GM21528 (cell line): ENCODE measurements around the gene NTRK2.
A peak's percentile ranks its signal among the peaks of the same experiment; 100 is the strongest.

Experiments used
- ATAC-seq: cut with Tn5 transposase; IDR thresholded peaks from one replicate; pipeline ENCODE4 v1.9.1; 2021; ENCODE audit warnings: mild to moderate bottlenecking, moderate library complexity; ENCODE audit not compliant: unreplicated experiment, low FRiP score

NTRK2 gene

GRCh38 chr9:84681516-84682285 lies 12.2 kb downstream of the NTRK2 start:
- no peak for ATAC-seq

- ATAC-seq, result no peak
Measured at GRCh38 chr9:84686068-84686467, 16.5 kb downstream of the NTRK2 start.

- ATAC-seq, result no peak
Measured at GRCh38 chr9:84688956-84689355, 19.4 kb downstream of the NTRK2 start.

GRCh38 chr9:84691634-84692033 lies 22.1 kb downstream of the NTRK2 start:
- no peak for ATAC-seq

- ATAC-seq, result peak; percentile 86
Measured at GRCh38 chr9:84694248-84694647, 24.7 kb downstream of the NTRK2 start.

GRCh38 chr9:84697042-84697441 lies 27.5 kb downstream of the NTRK2 start:
- ATAC-seq, result no peak

- ATAC-seq, result no peak
Measured at GRCh38 chr9:84697509-84698114, 28.1 kb downstream of the NTRK2 start.

GRCh38 chr9:84698323-84698722 lies 28.8 kb downstream of the NTRK2 start:
- ATAC-seq, result no peak

GRCh38 chr9:84699984-84700383 lies 30.5 kb downstream of the NTRK2 start:
- ATAC-seq, result no peak

GRCh38 chr9:84701801-84702200 lies 32.3 kb downstream of the NTRK2 start:
- ATAC-seq, result peak; percentile 89

GRCh38 chr9:84702471-84702870 lies 32.9 kb downstream of the NTRK2 start:
- ATAC-seq, result no peak

- ATAC-seq, result no peak
Measured at GRCh38 chr9:84703793-84704192, 34.3 kb downstream of the NTRK2 start.

GRCh38 chr9:84705128-84705527 lies 35.6 kb downstream of the NTRK2 start:
- no peak for ATAC-seq

GRCh38 chr9:84708400-84708799 lies 38.9 kb downstream of the NTRK2 start:
- ATAC-seq, result no peak

GRCh38 chr9:84709056-84709455 lies 39.5 kb downstream of the NTRK2 start:
- ATAC-seq, result no peak

- ATAC-seq, result no peak
Measured at GRCh38 chr9:84710701-84711397, 41.3 kb downstream of the NTRK2 start.

GRCh38 chr9:84711398-84711777 lies 41.9 kb downstream of the NTRK2 start:
- no peak for ATAC-seq

- ATAC-seq, result no peak
Measured at GRCh38 chr9:84711936-84712335, 42.4 kb downstream of the NTRK2 start.

- no peak for ATAC-seq
Measured at GRCh38 chr9:84716217-84716616, 46.7 kb downstream of the NTRK2 start.

GRCh38 chr9:84718476-84718875 lies 48.9 kb downstream of the NTRK2 start:
- ATAC-seq, result no peak

GRCh38 chr9:84722388-84722989 lies 53.0 kb downstream of the NTRK2 start:
- ATAC-seq, result no peak
